ENCODE results near the gene UCP3.

Gene UCP3

GRCh38 chr11:74048993-74049392, 40.1 kb upstream of the UCP3 start:
- H2BK5ac ChIP-seq (ENCODE audit: low read depth, low read length, poor library complexity, severe bottlenecking): no peak overlapping the region
- H4K8ac ChIP-seq (ENCODE audit: low read length): no peak overlapping the region
- H2AK5ac ChIP-seq (ENCODE audit: low read length, severe bottlenecking): no peak overlapping the region
- H2BK12ac ChIP-seq (ENCODE audit: low read length in 2 of 2): no peak overlapping the region
- peaks cover 1% of the 10 kb centered on the region for H3K4me1 ChIP-seq (ENCODE audit: control insufficient read depth, insufficient read depth, low read depth, low read length)
- H3K4me3 ChIP-seq (ENCODE audit: insufficient read depth in 1 of 2, low read depth in 1 of 2, low read length in 2 of 2): no peak overlapping the region
- H2BK15ac ChIP-seq (ENCODE audit: low read depth, poor library complexity, severe bottlenecking): no peak overlapping the region
- no peak for DNase-seq
- no peaks in the 10 kb centered on the region for H3K27me3 ChIP-seq (ENCODE audit: control insufficient read depth in 1 of 2, insufficient read depth in 1 of 2, low read length in 2 of 2)
- no peaks in the 10 kb centered on the region for H3K9me3 ChIP-seq (ENCODE audit: control insufficient read depth, low read length)
- no peak overlapping the region for H3K9ac ChIP-seq (ENCODE audit: low read length)
- 100% methylated on average over 2 of the region's 5 CpGs for WGBS
- H3K27ac ChIP-seq (ENCODE audit: low read length, poor library complexity, severe bottlenecking): no peak overlapping the region
- H2BK120ac ChIP-seq (ENCODE audit: low read depth, low read length): no peak overlapping the region
- H3K18ac ChIP-seq (ENCODE audit: low read depth in 1 of 2, low read length in 2 of 2): no peak overlapping the region
- H3K4ac ChIP-seq (ENCODE audit: low read depth in 1 of 2, low read length in 2 of 2): no peak overlapping the region
- no peak overlapping the region for H3K4me2 ChIP-seq (ENCODE audit: low read length, poor library complexity, severe bottlenecking)
- H4K91ac ChIP-seq (ENCODE audit: low read length): no peak overlapping the region
- peaks cover 1% of the 10 kb centered on the region for H3K79me1 ChIP-seq (replicated peaks; ENCODE audit: low read length, poor library complexity, severe bottlenecking)
- H2AFZ ChIP-seq (ENCODE audit: low read depth, low read length): no peak overlapping the region
- H3K36me3 ChIP-seq (ENCODE audit: control insufficient read depth in 1 of 2, insufficient read depth in 2 of 2, low read depth in 1 of 2, low read length in 2 of 2): peaks cover 15 to 46% of the 10 kb centered on the region in 2 experiments
- no peak overlapping the region for H3K14ac ChIP-seq (ENCODE audit: low read length in 2 of 2)
- H3K23ac ChIP-seq (ENCODE audit: low read length in 2 of 2): no peak overlapping the region

- no peak overlapping the region for H2BK5ac ChIP-seq (ENCODE audit: low read depth, low read length, poor library complexity, severe bottlenecking)
- no peak for DNase-seq
- H3K9ac ChIP-seq (ENCODE audit: low read length): no peak overlapping the region
- no peak overlapping the region for H3K18ac ChIP-seq (ENCODE audit: low read depth in 1 of 2, low read length in 2 of 2)
- peaks cover under 1% of the 10 kb centered on the region for H3K79me1 ChIP-seq (replicated peaks; ENCODE audit: low read length, poor library complexity, severe bottlenecking)
- no peak overlapping the region for H3K4ac ChIP-seq (ENCODE audit: low read depth in 1 of 2, low read length in 2 of 2)
- no peak overlapping the region for H4K8ac ChIP-seq (ENCODE audit: low read length)
- no peak overlapping the region for H3K27ac ChIP-seq (ENCODE audit: low read length, poor library complexity, severe bottlenecking)
- no peak overlapping the region for H3K23ac ChIP-seq (ENCODE audit: low read length in 2 of 2)
- H4K91ac ChIP-seq (ENCODE audit: low read length): no peak overlapping the region
- H3K4me1 ChIP-seq (ENCODE audit: control insufficient read depth, insufficient read depth, low read depth, low read length): no peaks in the 10 kb centered on the region
- H3K9me3 ChIP-seq (ENCODE audit: control insufficient read depth, low read length): no peaks in the 10 kb centered on the region
- no peak overlapping the region for H3K14ac ChIP-seq (ENCODE audit: low read length in 2 of 2)
- H3K36me3 ChIP-seq (ENCODE audit: control insufficient read depth in 1 of 2, insufficient read depth in 2 of 2, low read depth in 1 of 2, low read length in 2 of 2): peaks cover 21 to 56% of the 10 kb centered on the region in 2 experiments
- H3K4me3 ChIP-seq (ENCODE audit: insufficient read depth in 1 of 2, low read depth in 1 of 2, low read length in 2 of 2): no peak overlapping the region
- no peak overlapping the region for H2BK15ac ChIP-seq (ENCODE audit: low read depth, poor library complexity, severe bottlenecking)
- H2AK5ac ChIP-seq (ENCODE audit: low read length, severe bottlenecking): no peak overlapping the region
- H3K27me3 ChIP-seq (ENCODE audit: control insufficient read depth in 1 of 2, insufficient read depth in 1 of 2, low read length in 2 of 2): no peaks in the 10 kb centered on the region
- no peak overlapping the region for H3K4me2 ChIP-seq (ENCODE audit: low read length, poor library complexity, severe bottlenecking)
- H2BK120ac ChIP-seq (ENCODE audit: low read depth, low read length): no peak overlapping the region
- H2AFZ ChIP-seq (ENCODE audit: low read depth, low read length): no peak overlapping the region
- no peak overlapping the region for H2BK12ac ChIP-seq (ENCODE audit: low read length in 2 of 2)
- WGBS: 86% methylated on average over 2 of the region's 2 CpGs
These were observed 35.7 kb upstream of the UCP3 start for GRCh38 chr11:74044538-74044937.

DNA sequence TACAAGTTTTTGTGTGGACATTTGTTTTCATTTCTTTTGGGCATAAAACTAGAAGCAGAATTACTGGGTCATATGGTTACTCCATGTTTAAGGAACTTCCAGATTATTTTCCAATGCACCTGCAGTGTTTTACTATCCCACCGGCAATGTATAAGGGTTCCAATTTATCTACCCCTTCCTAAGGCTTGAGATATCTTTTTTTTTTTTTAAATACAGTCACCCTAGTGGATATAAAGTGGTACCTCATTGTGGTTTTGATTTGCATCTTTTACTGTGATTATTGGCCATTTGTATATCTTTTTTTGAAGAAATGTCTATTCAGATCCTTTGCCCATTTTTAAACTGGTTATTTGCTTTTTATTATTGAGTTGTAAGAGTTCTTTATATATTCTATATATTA, 34.6 kb upstream of the UCP3 start:
- Histone ChIP-seq H3K23ac (ENCODE audit: low read length in 2 of 2) (no peak overlapping the region), H3K4me1 (ENCODE audit: control insufficient read depth, insufficient read depth, low read depth, low read length) (no peaks in the 10 kb centered on the region), H3K79me1 (replicated peaks; ENCODE audit: low read length, poor library complexity, severe bottlenecking) (peaks cover 3% of the 10 kb centered on the region), H4K8ac (ENCODE audit: low read length) (no peak overlapping the region), H3K9ac (ENCODE audit: low read length) (no peak overlapping the region), H2BK120ac (ENCODE audit: low read depth, low read length) (no peak overlapping the region), H2BK12ac (ENCODE audit: low read length in 2 of 2) (no peak overlapping the region), H2AFZ (ENCODE audit: low read depth, low read length) (no peak overlapping the region), H3K4me2 (ENCODE audit: low read length, poor library complexity, severe bottlenecking) (no peak overlapping the region), H3K9me3 (ENCODE audit: control insufficient read depth, low read length) (no peaks in the 10 kb centered on the region), H3K27me3 (ENCODE audit: control insufficient read depth in 1 of 2, insufficient read depth in 1 of 2, low read length in 2 of 2) (no peaks in the 10 kb centered on the region), H3K4me3 (ENCODE audit: insufficient read depth in 1 of 2, low read depth in 1 of 2, low read length in 2 of 2) (no peak overlapping the region), H4K91ac (ENCODE audit: low read length) (no peak overlapping the region), H2BK5ac (ENCODE audit: low read depth, low read length, poor library complexity, severe bottlenecking) (no peak overlapping the region), H2AK5ac (ENCODE audit: low read length, severe bottlenecking) (no peak overlapping the region), H3K36me3 (ENCODE audit: control insufficient read depth in 1 of 2, insufficient read depth in 2 of 2, low read depth in 1 of 2, low read length in 2 of 2) (peaks cover 23 to 58% of the 10 kb centered on the region in 2 experiments), H3K14ac (ENCODE audit: low read length in 2 of 2) (no peak overlapping the region), H3K18ac (ENCODE audit: low read depth in 1 of 2, low read length in 2 of 2) (no peak overlapping the region), H3K4ac (ENCODE audit: low read depth in 1 of 2, low read length in 2 of 2) (no peak overlapping the region), H2BK15ac (ENCODE audit: low read depth, poor library complexity, severe bottlenecking) (no peak overlapping the region), H3K27ac (ENCODE audit: low read length, poor library complexity, severe bottlenecking) (no peak overlapping the region)
- DNase-seq: no peak
- no CpG with 5 or more reads among the region's 1 CpG for WGBS

DNA sequence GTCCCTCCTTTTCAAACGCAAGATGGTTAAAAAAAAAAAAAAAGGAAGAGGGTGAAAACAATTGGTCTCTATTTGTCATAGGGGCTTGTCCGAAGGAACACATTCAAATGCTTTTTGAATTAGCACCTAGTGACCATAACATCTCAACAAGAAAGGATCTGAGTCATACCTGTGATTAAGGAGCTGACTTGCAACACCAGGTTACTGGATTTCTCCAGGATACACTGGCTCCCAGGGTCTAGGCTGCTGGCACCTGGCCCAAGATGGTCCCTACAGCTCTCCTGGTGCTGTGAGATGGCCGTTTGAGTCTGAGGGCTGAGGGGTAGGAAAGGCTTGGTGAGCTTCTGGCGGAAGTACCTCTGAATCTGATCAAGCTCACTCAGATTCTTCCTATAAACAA, 28.4 kb upstream of the UCP3 start:
- H3K27ac ChIP-seq (ENCODE audit: low read length, poor library complexity, severe bottlenecking): no peak overlapping the region
- no peak overlapping the region for H2BK12ac ChIP-seq (ENCODE audit: low read length in 2 of 2)
- H2BK15ac ChIP-seq (ENCODE audit: low read depth, poor library complexity, severe bottlenecking): no peak overlapping the region
- no peak overlapping the region for H2BK5ac ChIP-seq (ENCODE audit: low read depth, low read length, poor library complexity, severe bottlenecking)
- DNase-seq: peak; percentile 26
- no peak overlapping the region for H3K4me3 ChIP-seq (ENCODE audit: insufficient read depth in 1 of 2, low read depth in 1 of 2, low read length in 2 of 2)
- H3K27me3 ChIP-seq (ENCODE audit: control insufficient read depth in 1 of 2, insufficient read depth in 1 of 2, low read length in 2 of 2): no peaks in the 10 kb centered on the region
- no peak overlapping the region for H3K14ac ChIP-seq (ENCODE audit: low read length in 2 of 2)
- WGBS: 100% methylated on average over 1 of the region's 4 CpGs
- no peak overlapping the region for H2AK5ac ChIP-seq (ENCODE audit: low read length, severe bottlenecking)
- no peak overlapping the region for H2BK120ac ChIP-seq (ENCODE audit: low read depth, low read length)
- no peak overlapping the region for H3K4ac ChIP-seq (ENCODE audit: low read depth in 1 of 2, low read length in 2 of 2)
- H3K4me1 ChIP-seq (ENCODE audit: control insufficient read depth, insufficient read depth, low read depth, low read length): no peaks in the 10 kb centered on the region
- H3K9ac ChIP-seq (ENCODE audit: low read length): no peak overlapping the region
- no peak overlapping the region for H4K8ac ChIP-seq (ENCODE audit: low read length)
- H3K79me1 ChIP-seq (replicated peaks; ENCODE audit: low read length, poor library complexity, severe bottlenecking): peaks cover 8% of the 10 kb centered on the region
- H3K4me2 ChIP-seq (ENCODE audit: low read length, poor library complexity, severe bottlenecking): no peak overlapping the region
- H3K18ac ChIP-seq (ENCODE audit: low read depth in 1 of 2, low read length in 2 of 2): no peak overlapping the region
- H3K9me3 ChIP-seq (ENCODE audit: control insufficient read depth, low read length): no peaks in the 10 kb centered on the region
- peaks cover 41 to 84% of the 10 kb centered on the region in 2 experiments for H3K36me3 ChIP-seq (ENCODE audit: control insufficient read depth in 1 of 2, insufficient read depth in 2 of 2, low read depth in 1 of 2, low read length in 2 of 2)
- no peak overlapping the region for H3K23ac ChIP-seq (ENCODE audit: low read length in 2 of 2)
- no peak overlapping the region for H2AFZ ChIP-seq (ENCODE audit: low read depth, low read length)
- H4K91ac ChIP-seq (ENCODE audit: low read length): no peak overlapping the region

Data from mesenchymal stem cell (in vitro differentiated cells and primary cell).